Stimulated activated CD4-positive, alpha-beta T cell treated with anti-CD3 and anti-CD28 coated beads, Interleukin-4, amount 100 ng/mL, for 1 hour (primary cell): ENCODE measurements around the gene SCFD2.

Experiments used
- DNase-seq: peaks from one replicate; pipeline ENCODE4 v3.0.0-alpha.2; 2020

Gene SCFD2

DNA sequence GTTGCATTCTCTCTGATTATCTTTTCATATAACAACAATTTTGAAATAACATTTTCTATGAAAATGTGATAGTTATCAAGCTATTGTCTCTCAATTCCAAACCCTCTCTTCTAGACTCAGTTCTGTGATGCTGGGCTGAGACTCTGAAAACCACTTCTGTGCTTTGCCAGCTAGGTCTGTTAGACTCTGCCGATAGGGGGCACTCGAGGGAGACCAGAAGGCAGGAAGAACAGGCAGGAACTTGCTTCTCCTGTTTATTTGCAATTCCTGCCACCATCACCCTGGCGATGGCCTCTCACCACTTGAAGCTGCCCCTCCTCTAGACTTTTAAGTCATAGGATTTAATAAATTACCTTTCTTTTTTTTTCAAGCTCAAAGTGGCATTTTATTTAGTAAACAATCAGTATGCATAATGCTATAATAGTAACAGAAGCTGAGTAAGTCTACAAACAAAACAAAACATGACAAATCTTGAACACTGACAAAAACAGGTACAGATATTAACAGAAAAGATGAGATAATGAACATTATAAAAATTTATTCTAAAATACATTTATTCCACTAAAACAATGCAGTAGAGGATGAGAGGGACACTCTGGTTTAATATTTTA lies 454.1 kb downstream of the SCFD2 start:
- peak; percentile 63 for DNase-seq

DNA sequence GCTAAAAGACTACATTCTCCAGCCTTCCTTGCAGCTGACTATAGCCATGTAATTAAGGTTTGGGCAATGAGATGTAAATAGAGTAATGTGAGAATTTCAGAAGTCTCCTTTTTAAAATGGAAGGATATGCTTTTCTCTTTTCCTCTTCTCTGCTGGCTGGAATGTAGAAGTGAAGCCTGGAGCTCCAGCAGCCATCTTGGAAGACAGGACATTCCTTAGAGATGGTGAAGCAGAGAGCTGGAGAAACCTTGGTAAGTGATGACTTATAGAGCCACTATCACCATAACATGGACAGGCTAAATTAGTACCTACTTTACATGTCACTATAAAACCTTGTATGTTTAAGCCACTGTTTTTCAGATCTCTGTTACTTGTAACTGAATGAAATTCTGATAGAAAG lies 455.7 kb downstream of the SCFD2 start:
- DNase-seq: no peak

- no peak for DNase-seq
Observed at GRCh38 chr4:52907510-52907909, 458.4 kb downstream of the SCFD2 start.

- no peak for DNase-seq
Observed at GRCh38 chr4:52904421-52904820, 461.4 kb downstream of the SCFD2 start.

GRCh38 chr4:52903273-52903672 lies 462.6 kb downstream of the SCFD2 start:
- no peak for DNase-seq

GRCh38 chr4:52894443-52894842 lies 471.4 kb downstream of the SCFD2 start:
- no peak for DNase-seq

DNA sequence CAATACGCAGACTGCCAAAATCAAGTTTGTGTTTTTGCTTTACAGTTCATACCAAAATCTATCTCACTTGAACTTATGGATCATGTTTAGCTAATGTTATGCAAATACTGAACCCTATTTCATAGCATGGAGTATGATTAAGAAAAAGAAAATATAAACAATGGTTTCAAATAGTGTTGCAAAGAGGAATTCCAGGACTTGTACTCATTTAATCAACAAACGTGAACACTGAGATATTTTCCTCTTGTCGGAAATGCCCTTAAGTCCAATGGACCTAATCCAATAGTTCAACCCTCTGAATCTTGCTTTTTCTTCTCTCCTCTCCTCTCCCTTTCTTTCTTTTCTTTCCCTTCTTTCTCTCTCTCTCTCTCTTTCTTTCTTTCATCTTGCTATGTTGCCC lies 473.0 kb downstream of the SCFD2 start:
- no peak for DNase-seq

- DNase-seq: no peak
Observed at GRCh38 chr4:52891743-52892142, 474.1 kb downstream of the SCFD2 start.

GRCh38 chr4:52890521-52890791 lies 475.4 kb downstream of the SCFD2 start:
- no peak for DNase-seq

- DNase-seq: no peak
Observed at GRCh38 chr4:52889778-52890520, 475.9 kb downstream of the SCFD2 start.

DNA sequence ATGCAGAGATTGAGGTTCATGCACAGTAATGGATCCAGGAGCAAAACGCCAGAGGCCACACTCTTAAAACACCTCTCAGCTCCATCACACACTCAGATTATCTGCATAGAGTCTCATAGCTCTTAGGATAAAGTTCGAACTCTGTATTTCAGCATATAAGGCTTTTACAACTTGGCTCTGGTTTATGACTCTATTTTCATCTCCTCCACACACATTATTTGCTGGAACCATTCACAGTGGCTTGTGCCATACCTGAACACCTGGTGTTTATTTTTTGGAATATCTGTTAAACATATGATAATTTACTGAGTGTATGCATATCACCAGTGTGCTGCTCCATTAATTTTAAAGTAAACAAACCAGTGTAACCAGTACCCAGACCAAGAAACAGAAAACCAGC lies 476.5 kb downstream of the SCFD2 start:
- no peak for DNase-seq

DNA sequence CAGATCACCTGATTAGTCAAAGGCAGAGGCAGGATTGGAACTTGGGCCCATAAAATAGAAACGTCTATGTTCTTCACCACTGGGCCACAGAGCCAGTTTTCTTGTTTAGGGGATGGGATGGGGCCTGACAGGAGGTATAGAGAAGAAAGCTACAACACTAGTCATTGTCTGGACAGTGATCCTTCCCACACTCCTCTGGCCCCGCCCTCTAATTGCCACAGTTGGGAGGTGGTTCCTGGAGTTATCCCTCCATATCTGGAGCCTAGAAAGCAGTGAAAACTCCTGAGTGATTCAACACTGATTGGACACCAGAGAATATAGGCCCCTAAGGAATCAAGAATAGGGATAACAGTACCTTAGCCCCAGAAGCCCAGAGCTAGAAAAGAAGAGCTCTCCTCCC lies 480.9 kb downstream of the SCFD2 start:
- no peak for DNase-seq

GRCh38 chr4:52883707-52884669 lies 481.9 kb downstream of the SCFD2 start:
- DNase-seq: no peak

DNA sequence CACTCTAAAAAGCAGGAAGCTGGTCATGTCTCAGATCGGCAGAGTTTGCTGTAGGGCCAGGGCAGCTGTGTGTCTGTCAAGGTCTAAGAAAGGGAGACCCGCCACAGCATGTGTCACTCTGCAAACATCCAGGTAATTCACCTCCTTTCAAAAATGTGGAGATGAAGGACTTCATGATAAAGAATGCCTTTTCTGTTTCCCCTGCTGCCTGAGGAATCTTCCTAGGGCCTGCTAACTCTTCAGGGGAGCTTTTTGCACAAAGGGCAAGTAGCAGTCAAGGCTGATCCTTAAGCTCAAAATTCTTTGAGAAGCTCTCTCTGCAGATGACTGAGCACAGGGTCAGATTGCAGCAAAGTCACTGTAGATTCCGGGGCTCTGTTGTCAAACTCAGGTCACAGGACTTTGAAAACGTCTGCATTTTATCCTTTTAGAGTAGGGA lies 482.7 kb downstream of the SCFD2 start:
- no peak for DNase-seq

DNA sequence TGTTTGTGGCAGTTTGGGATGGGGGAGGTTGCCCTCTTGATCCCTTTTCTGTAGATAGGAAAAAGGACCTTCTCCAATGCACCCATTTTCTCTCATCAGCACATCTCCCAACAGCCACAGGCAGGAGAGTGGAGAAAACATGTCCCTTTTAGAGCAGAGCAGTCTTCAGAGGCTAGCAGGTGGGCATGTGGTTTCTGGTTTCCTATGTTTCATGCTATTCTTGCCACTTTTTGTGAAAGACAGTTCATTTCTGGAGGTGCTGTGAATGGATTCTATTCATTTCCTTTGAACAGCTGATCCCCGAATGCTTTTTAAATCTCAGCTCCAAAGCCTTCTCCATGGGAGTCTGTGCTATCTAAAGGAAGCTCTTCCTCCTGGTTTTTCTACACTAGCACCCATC lies 484.9 kb downstream of the SCFD2 start:
- no peak for DNase-seq

DNA sequence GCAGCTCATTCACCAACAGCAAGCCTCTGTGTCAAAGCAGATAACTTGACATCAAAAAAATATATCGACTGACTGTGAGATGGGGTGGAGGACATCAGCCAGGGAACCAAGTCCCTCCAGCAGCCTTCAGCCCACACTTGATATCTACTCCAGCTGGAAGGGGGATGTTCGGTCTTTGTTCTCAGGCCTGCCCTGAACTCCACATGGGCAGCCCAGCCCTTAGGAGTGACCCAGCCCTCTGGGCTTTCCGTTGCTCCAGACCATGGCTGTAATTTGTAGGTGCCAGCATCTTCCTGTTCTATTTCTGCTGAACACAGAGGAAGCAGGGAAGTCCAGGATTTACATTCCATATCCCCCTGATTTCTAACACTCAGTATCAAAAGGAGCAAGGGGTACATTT lies 486.4 kb downstream of the SCFD2 start:
- no peak for DNase-seq

DNA sequence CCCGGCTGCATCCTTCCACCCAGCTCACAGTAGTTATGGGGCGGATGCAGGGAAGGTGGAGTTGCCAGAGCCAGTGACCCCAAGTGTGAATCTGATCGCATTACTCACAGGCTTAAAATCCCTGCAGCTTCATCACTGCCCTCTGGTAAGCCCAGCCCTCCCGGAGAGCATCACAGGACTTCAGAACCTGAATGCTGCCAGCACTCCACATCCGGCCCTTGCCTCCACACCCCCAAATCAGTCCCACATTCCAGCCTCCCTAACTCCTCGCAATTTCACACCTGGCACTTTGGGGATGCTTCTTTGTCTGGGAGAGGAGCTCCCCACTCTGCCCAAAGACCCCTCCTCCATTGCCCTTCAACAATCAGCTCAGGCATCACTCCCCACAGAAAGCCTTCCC lies 488.2 kb downstream of the SCFD2 start:
- DNase-seq: no peak

DNA sequence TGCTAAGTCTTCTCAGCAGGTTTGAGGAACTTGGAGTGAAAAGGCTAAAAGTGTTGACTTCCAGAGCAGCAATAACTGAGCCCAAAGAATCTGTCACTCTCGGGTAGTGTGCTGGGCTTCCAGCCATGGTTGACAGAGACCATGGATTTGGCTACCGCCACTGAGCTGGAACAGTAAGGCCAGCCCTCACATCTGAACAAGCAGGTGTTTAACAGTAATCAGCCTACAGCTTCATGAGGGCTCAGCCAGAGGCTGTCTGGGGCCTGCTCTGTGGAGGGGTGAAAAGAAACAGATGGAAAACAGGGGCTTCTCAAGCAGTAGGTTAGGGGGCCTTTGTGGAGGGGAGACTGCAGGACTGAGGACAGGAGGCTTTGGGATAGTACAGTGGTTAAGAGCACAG lies 488.8 kb downstream of the SCFD2 start:
- DNase-seq: no peak

- DNase-seq: no peak
Observed at GRCh38 chr4:52876069-52876468, 489.8 kb downstream of the SCFD2 start.

DNA sequence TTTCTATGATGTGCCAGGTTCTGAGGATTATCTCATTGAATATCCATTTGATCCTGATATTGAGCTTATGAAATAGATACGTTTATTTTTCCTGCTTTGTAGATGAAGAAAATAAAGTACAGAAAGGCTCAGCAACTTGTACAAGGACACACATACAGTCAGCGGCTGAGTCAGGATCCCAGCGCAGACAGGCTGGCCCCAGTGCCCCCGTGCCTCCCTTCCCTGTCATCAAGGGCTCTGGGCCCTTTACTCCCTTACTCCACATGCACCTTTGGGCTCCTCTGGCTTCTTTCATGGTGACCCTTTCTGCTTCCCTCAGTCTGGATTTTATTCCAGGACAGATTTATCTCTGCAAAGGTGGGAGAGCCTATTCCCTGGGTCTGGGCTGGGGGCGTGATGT lies 490.9 kb downstream of the SCFD2 start:
- no peak for DNase-seq

DNA sequence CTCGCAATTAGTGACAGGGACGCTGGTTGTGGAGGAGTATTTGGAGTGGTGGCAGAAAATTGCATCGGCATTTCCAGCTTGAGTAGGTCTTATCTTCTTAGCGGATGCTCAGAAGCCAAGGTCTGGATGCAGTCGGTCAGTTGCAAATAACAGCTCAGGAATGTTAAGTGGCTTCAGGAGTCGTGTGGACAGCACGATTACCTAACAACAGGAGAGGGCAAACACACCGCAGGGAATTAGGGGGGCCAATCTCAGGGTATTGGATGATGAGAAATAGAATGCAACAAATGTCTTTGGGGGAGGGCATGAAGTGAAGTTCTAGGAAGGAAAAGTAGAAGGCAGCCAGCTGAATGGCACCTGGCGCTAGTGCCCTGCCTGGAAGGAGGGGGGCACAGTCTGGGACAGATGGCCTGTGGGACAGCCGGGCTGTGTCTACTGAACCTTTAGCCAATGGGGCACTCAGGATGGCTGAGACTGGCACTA lies 492.0 kb downstream of the SCFD2 start:
- DNase-seq: no peak

DNA sequence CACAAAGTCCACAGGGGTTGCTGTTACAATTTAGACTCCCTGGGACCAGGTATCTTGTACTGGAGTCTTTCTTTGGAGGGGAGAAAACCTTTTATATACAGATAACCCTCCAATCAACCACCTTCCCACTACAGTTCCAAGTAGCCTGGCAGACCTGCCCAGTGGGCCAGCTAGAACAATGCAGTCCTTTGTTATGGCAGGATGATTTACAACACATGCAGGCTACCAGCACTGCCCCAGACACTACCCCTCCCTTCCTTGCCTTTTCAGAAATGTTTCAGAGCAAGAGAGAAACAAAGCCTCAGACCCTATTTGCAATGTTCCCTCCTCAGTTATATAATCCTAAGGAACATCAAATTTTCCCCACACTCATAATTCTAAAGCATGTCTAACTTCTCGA lies 492.7 kb downstream of the SCFD2 start:
- DNase-seq: no peak

DNA sequence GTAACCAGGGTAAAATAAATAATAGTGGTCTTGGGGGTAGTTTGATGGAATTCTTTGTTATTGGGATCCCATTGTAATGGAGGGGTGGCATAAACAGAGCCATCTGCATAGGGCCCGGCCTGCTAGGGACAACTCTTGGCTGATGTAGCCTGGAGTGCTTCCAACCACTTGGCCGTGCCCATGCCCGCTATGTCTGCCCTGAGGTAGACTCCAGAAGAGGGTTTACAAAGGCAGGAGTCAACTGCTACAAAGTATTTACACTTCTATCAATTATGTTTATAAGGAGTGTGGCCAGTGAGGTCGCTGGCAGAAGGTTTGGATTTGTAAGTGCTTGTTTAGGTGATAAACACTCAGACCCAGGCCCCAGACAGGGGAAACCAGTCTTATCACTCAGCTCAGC lies 495.6 kb downstream of the SCFD2 start:
- DNase-seq: no peak

DNA sequence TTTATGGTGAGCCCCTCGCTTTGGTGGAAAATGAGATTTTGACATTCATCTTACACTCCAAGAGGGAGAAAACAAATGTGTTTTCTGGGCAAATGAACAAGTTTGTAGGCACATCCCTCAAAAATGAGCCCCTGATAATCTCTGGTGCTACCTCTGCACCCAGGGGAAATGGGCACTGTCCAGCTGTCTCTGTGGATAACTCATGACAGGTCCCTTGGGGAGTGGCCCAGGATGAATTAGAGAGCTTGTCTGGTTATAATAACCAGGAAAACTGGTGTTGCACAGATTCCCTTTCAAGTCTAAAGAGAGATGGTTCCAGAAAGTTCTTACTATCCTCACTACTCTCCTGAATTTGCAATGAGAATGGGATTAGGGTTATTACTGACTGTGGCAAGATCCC lies 496.2 kb downstream of the SCFD2 start:
- DNase-seq: no peak
